Measurements from ENCODE around the gene SLC7A9.

The SLC7A9 gene

GRCh38 chr19:32863301-32863700 is 6.3 kb downstream of the SLC7A9 start:
- TF ChIP-seq CTCF (IDR thresholded peaks at IDR 0.05; ENCODE audit: low read depth, low read length) = no peak
- no peak overlapping the region for H3K4me3 ChIP-seq (ENCODE audit: low read depth, low read length)

- TF ChIP-seq CTCF (IDR thresholded peaks at IDR 0.05; ENCODE audit: low read depth, low read length) = no peak
- H3K4me3 ChIP-seq (ENCODE audit: low read depth, low read length) = no peak overlapping the region
Observed at GRCh38 chr19:32862741-32863140, 6.8 kb downstream of the SLC7A9 start.

GRCh38 chr19:32862173-32862572 is 7.4 kb downstream of the SLC7A9 start:
- TF ChIP-seq CTCF (IDR thresholded peaks at IDR 0.05; ENCODE audit: low read depth, low read length) = no peak
- H3K4me3 ChIP-seq (ENCODE audit: low read depth, low read length) = no peak overlapping the region

- TF ChIP-seq CTCF (IDR thresholded peaks at IDR 0.05; ENCODE audit: low read depth, low read length) = no peak
- no peak overlapping the region for H3K4me3 ChIP-seq (ENCODE audit: low read depth, low read length)
Observed at GRCh38 chr19:32861596-32861995, 8.0 kb downstream of the SLC7A9 start.

GRCh38 chr19:32859591-32859990 is 10.0 kb downstream of the SLC7A9 start:
- no peak overlapping the region for H3K4me3 ChIP-seq (ENCODE audit: low read depth, low read length)
- TF ChIP-seq CTCF (IDR thresholded peaks at IDR 0.05; ENCODE audit: low read depth, low read length) = no peak

GRCh38 chr19:32858559-32858958 is 11.0 kb downstream of the SLC7A9 start:
- no peak for TF ChIP-seq CTCF (IDR thresholded peaks at IDR 0.05; ENCODE audit: low read depth, low read length)
- no peak overlapping the region for H3K4me3 ChIP-seq (ENCODE audit: low read depth, low read length)

- no peak overlapping the region for H3K4me3 ChIP-seq (ENCODE audit: low read depth, low read length)
- TF ChIP-seq CTCF (IDR thresholded peaks at IDR 0.05; ENCODE audit: low read depth, low read length) = no peak
Observed at GRCh38 chr19:32858155-32858554, 11.4 kb downstream of the SLC7A9 start.
